Right lobe of liver (tissue), 4 donors: Measurements from ENCODE around the gene LRRC2.

Source experiments
- POLR2A ChIP-seq: fragments of 450-650 bp; IDR thresholded peaks from one replicate; pipeline ENCODE4 v1.6.1; 2017; ENCODE audit warnings: antibody characterized with exemption, mild to moderate bottlenecking
- TF ChIP-seq, protein P1 (sequence below), 4 donors: fragments of 200-600 bp in 3 of 4; fragments of 450-650 bp in 1 of 4; IDR thresholded peaks; one replicate each; pipeline versions ENCODE4 v1.5.1 to v1.8.0; 2016 to 2022; ENCODE audit warnings: antibody characterized with exemption in 4 of 4, mild to moderate bottlenecking in 2 of 4
- donor health status: DM: no; HTN: no; CAD: no.
- donor health status: DM: no; HTN: no; CAD: no.
- donor health status: DM: no; HTN: yes; CAD: no.

DNA sequence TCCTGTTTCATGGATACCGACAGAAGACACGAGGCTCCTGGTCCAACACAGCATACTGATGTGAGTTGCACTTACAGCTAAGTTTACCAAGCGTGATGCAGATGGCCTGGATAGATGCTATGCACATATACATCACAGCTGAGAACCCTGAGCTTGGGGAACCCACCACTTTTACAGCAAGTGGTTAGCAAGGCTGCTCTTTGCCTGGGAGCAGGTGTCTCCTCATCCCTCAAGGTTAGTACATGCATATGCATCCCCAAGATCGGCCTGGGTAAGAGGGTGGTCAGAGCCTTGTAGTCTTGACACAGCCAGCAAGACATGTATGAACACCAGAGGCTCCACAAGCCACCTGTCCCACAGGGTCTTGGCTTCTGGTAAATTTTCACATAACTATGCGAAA lies 28.3 kb downstream of the LRRC2 start:
- no peak for TF ChIP-seq POLR2A
- TF ChIP-seq, protein P1, sequence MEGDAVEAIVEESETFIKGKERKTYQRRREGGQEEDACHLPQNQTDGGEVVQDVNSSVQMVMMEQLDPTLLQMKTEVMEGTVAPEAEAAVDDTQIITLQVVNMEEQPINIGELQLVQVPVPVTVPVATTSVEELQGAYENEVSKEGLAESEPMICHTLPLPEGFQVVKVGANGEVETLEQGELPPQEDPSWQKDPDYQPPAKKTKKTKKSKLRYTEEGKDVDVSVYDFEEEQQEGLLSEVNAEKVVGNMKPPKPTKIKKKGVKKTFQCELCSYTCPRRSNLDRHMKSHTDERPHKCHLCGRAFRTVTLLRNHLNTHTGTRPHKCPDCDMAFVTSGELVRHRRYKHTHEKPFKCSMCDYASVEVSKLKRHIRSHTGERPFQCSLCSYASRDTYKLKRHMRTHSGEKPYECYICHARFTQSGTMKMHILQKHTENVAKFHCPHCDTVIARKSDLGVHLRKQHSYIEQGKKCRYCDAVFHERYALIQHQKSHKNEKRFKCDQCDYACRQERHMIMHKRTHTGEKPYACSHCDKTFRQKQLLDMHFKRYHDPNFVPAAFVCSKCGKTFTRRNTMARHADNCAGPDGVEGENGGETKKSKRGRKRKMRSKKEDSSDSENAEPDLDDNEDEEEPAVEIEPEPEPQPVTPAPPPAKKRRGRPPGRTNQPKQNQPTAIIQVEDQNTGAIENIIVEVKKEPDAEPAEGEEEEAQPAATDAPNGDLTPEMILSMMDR (IDR thresholded peaks at IDR 0.05) = no peak
